Measurements from ENCODE around the gene DPEP3.

Gene DPEP3

DNA sequence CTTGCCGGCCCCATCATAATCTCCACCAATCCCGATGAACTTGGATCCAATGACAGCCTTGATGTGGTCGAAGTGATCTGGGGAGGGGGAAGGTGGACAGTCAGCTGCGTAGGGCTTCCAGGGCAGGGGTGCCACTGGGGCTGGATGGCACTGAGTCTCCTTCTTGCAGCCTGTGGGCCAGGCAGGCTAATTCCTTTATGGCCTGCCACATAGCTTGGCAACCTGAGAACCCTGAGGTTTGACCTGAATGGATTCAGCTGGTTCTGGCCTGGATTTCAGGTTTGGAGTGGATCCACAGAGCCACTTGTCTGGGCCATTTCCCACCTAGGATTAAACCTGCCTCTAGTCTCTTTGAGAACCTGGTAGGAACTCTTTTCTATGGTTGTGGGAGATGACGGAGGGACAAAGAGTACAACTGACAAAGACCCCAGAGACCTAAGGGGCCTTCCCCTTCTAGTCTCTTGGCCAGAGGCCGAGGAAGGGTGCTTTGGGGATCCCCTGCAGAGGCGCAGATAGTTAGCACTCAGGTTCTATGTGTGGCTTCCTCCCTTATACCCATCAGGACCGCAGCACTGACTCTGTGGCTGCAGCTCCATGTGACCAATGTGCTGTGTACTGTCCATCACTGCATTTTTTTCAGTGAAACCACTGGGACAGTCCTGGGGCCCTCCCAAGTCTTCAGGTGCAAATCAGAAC, 9.2 kb upstream of the DPEP3 start:
- peaks cover 0 to 12% (median 9%) of the 10 kb centered on the region in 4 donors for H3K4me1 ChIP-seq
- H3K27ac ChIP-seq, result no peak overlapping the region
- H3K4me3 ChIP-seq, result no peak overlapping the region
- no peaks in the 10 kb centered on the region for H3K27me3 ChIP-seq
- H3K36me3 ChIP-seq, result no peaks in the 10 kb centered on the region
- no peaks in the 10 kb centered on the region for H3K9me3 ChIP-seq
- intact Hi-C loops (cut with DNase I; ENCODE audit: low total_unique reads), result loop anchor here (5.0 kb wide), 2 partner anchors 53 to 238 kb away; no protein-coding TSS in a partner anchor
- no peak for DNase-seq
- TF ChIP-seq, protein P1, sequence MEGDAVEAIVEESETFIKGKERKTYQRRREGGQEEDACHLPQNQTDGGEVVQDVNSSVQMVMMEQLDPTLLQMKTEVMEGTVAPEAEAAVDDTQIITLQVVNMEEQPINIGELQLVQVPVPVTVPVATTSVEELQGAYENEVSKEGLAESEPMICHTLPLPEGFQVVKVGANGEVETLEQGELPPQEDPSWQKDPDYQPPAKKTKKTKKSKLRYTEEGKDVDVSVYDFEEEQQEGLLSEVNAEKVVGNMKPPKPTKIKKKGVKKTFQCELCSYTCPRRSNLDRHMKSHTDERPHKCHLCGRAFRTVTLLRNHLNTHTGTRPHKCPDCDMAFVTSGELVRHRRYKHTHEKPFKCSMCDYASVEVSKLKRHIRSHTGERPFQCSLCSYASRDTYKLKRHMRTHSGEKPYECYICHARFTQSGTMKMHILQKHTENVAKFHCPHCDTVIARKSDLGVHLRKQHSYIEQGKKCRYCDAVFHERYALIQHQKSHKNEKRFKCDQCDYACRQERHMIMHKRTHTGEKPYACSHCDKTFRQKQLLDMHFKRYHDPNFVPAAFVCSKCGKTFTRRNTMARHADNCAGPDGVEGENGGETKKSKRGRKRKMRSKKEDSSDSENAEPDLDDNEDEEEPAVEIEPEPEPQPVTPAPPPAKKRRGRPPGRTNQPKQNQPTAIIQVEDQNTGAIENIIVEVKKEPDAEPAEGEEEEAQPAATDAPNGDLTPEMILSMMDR (IDR thresholded peaks at IDR 0.05), result no peak

- H3K9me3 ChIP-seq, result no peaks in the 10 kb centered on the region
- no peak overlapping the region for H3K4me3 ChIP-seq
- H3K4me1 ChIP-seq, result peaks cover 0 to 10% (median 8%) of the 10 kb centered on the region in 4 donors
- no peaks in the 10 kb centered on the region for H3K36me3 ChIP-seq
- H3K27me3 ChIP-seq, result no peaks in the 10 kb centered on the region
- intact Hi-C loops (cut with DNase I; ENCODE audit: low total_unique reads), result no loop called here
- no peak for DNase-seq
- H3K27ac ChIP-seq, result no peak overlapping the region
- TF ChIP-seq, protein P1 (IDR thresholded peaks at IDR 0.05), result no peak
These were observed 8.4 kb upstream of the DPEP3 start for GRCh38 chr16:67988675-67989074.

DNA sequence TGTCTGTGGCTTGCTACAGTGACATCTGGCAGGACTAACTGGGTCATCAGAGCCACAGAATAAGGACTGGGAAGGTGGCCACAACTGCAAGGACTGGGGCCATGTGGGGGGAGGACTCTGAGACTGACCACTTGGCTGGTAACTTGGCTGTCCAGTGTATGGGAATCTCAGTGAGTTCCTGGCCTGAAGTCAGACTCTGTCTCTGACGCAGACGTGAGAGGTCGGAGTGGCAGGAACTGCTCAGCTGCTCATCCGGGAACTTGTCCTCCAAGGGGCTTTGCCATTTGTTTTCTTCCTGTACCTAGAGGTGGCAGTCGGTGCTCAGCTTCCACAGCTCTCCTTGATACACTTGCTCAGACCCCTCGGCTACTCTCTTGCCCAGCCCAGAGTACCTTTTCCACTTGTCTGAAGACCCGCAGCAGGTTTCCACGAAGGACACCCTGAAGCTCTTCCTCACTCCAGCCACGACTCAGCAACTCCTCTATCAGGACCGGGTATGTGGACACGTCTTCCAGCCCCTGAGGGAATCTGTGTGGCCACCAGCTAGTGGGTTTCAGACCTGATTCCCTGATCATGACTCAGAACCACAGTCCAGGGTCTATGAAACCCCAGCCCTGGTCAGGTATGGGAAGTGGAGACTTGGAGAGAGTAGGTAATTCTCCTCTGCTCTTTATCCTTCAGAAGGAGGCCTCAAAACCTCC, 7.3 kb upstream of the DPEP3 start:
- intact Hi-C loops (cut with DNase I; ENCODE audit: low total_unique reads), result no loop called here
- no peak for DNase-seq
- no peak overlapping the region for H3K4me3 ChIP-seq
- no peak overlapping the region for H3K27ac ChIP-seq
- H3K27me3 ChIP-seq, result no peaks in the 10 kb centered on the region
- H3K36me3 ChIP-seq, result no peaks in the 10 kb centered on the region
- H3K9me3 ChIP-seq, result no peaks in the 10 kb centered on the region
- TF ChIP-seq, protein P1 (IDR thresholded peaks at IDR 0.05), result no peak
- no peaks in the 10 kb centered on the region for H3K4me1 ChIP-seq

DNA sequence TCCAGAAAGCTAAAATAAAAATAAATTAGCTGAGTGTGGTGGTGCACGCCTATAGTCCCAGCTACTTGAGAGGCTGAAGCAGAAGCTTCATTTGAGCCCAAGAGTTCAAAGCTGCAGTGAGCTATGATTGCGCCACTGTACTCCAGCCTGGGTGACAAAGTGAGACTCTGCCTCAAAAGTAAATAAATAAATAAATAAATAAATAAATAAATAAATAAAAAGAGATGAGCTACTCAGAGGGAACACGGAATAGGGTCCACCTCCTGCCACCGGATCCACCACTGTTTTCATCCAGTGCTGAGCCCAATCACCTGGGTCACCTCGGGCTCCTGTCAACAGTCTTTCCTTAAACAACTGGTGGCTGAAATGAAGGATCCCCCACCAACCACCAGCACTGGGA, 6.7 kb upstream of the DPEP3 start:
- intact Hi-C loops (cut with DNase I; ENCODE audit: low total_unique reads), result no loop called here
- no peaks in the 10 kb centered on the region for H3K4me1 ChIP-seq
- no peaks in the 10 kb centered on the region for H3K36me3 ChIP-seq
- H3K27me3 ChIP-seq, result peaks cover 0 to 4% of the 10 kb centered on the region in 2 donors
- no peak overlapping the region for H3K27ac ChIP-seq
- DNase-seq, result no peak
- TF ChIP-seq, protein P1 (IDR thresholded peaks at IDR 0.05), result no peak
- no peaks in the 10 kb centered on the region for H3K9me3 ChIP-seq
- H3K4me3 ChIP-seq, result no peak overlapping the region

GRCh38 chr16:67982011-67982696, 1.9 kb upstream of the DPEP3 start:
- intact Hi-C loops (cut with DNase I; ENCODE audit: low total_unique reads), result no loop called here
- Histone ChIP-seq H3K4me3 (no peak overlapping the region), H3K36me3 (no peaks in the 10 kb centered on the region), H3K27ac (no peak overlapping the region), H3K9me3 (no peaks in the 10 kb centered on the region), H3K4me1 (no peaks in the 10 kb centered on the region), H3K27me3 (peaks cover 0 to 27% of the 10 kb centered on the region in 2 donors)
- no peak for DNase-seq
- TF ChIP-seq, protein P1 (IDR thresholded peaks at IDR 0.05), result no peak

All from tibial artery (tissue), 4 donors.